A673 (cell line): ENCODE results near the gene STC2. TPM values are rescaled to one million over a fixed set of nuclear protein-coding genes. Genes with fewer than 3 reads are reported as not detected.

ENCODE experiments used
- BruUV-seq: library from RNA; stranded (reverse); fragments of 400-500 nt; replicated peaks from 2 replicates; lab custom pipeline; 2021; lab: Mats Ljungman, UMichigan
- CTCF ChIA-PET: fragments of 300-600 bp; sonication (Branson Sonifier 250); formaldehyde crosslinking; loops from one replicate; lab custom pipeline; 2022; ENCODE audit warnings: antibody characterized with exemption; lab: Charles Lee
- POLR2A ChIA-PET: fragments of 300-600 bp; sonication (Branson Sonifier 250); formaldehyde crosslinking; loops from one replicate; lab custom pipeline; 2022; ENCODE audit warnings: antibody characterized with exemption; ENCODE audit not compliant: low non-redundant PET; lab: Charles Lee
- DNase-seq: peaks from one replicate; pipeline ENCODE4 v3.0.0-alpha.2; 2015; ENCODE audit warnings: low spot score
- H3K27ac ChIP-seq: fragments of 200-600 bp; sonication (generic); 2 replicates; pipeline ENCODE4 v1.5.1; 2016; ENCODE audit warnings: mixed run types, low read depth, mild to moderate bottlenecking, mixed read lengths, antibody characterized with exemption, low read length; ENCODE audit not compliant: poor library complexity, severe bottlenecking
- H3K27me3 ChIP-seq: fragments of 200-600 bp; sonication (generic); replicated peaks from 2 replicates; pipeline ENCODE4 v1.6.1; 2017; ENCODE audit warnings: mixed run types, low read depth, mild to moderate bottlenecking, mixed read lengths, antibody characterized with exemption, low read length; ENCODE audit not compliant: insufficient read depth, poor library complexity
- H3K36me3 ChIP-seq: fragments of 200-600 bp; sonication (generic); 2 replicates; pipeline ENCODE4 v1.6.1; 2016; ENCODE audit warnings: mixed run types, mild to moderate bottlenecking, mixed read lengths, antibody characterized with exemption, low read length; ENCODE audit not compliant: insufficient read depth, poor library complexity, severe bottlenecking
- H3K4me1 ChIP-seq: fragments of 200-600 bp; sonication (generic); 2 replicates; pipeline ENCODE4 v1.6.1; 2017; ENCODE audit warnings: mixed run types, mild to moderate bottlenecking, mixed read lengths, antibody characterized with exemption, low read length; ENCODE audit not compliant: insufficient read depth, poor library complexity, severe bottlenecking
- H3K4me3 ChIP-seq: fragments of 200-600 bp; sonication (generic); 2 replicates; pipeline ENCODE4 v1.5.1; 2016; ENCODE audit warnings: low read depth, mixed run types, mild to moderate bottlenecking, mixed read lengths, low read length; ENCODE audit not compliant: poor library complexity, severe bottlenecking
- H3K9me3 ChIP-seq: fragments of 200-600 bp; sonication (generic); 2 replicates; pipeline ENCODE4 v1.6.1; 2016; ENCODE audit warnings: mixed run types, low read depth, mild to moderate bottlenecking, mixed read lengths, antibody characterized with exemption, low read length; ENCODE audit not compliant: poor library complexity, severe bottlenecking
- EZH2 ChIP-seq: fragments of 200-600 bp; sonication (generic); IDR thresholded peaks from 2 replicates; pipeline ENCODE4 v1.6.1; 2017; ENCODE audit warnings: borderline replicate concordance, low read depth, mild to moderate bottlenecking, mixed read lengths, antibody characterized with exemption, low read length; ENCODE audit not compliant: poor library complexity, severe bottlenecking
- intact Hi-C: fragments of 100-400 bp; cut with micrococcal nuclease; formaldehyde crosslinking; loops from one replicate; pipeline ENCODE4 v1.10.0; 2022; ENCODE audit not compliant: unreplicated experiment
- total RNA-seq: library from RNA; stranded (reverse); gene quantifications from 2 replicates; pipeline ENCODE4 v1.2.3, GENCODE V29; 2021
- TF ChIP-seq, protein P1 (sequence below): fragments of 300-800, 200-600 bp; sonication (generic); conservative IDR thresholded peaks from 2 replicates; pipeline ENCODE4 v1.5.1; 2017; ENCODE audit warnings: low read depth, mild to moderate bottlenecking, antibody characterized with exemption, low read length, moderate library complexity, mixed read lengths

STC2 gene
- total RNA-seq, 1 experiment from 2014 or later = 19.2 TPM

DNA sequence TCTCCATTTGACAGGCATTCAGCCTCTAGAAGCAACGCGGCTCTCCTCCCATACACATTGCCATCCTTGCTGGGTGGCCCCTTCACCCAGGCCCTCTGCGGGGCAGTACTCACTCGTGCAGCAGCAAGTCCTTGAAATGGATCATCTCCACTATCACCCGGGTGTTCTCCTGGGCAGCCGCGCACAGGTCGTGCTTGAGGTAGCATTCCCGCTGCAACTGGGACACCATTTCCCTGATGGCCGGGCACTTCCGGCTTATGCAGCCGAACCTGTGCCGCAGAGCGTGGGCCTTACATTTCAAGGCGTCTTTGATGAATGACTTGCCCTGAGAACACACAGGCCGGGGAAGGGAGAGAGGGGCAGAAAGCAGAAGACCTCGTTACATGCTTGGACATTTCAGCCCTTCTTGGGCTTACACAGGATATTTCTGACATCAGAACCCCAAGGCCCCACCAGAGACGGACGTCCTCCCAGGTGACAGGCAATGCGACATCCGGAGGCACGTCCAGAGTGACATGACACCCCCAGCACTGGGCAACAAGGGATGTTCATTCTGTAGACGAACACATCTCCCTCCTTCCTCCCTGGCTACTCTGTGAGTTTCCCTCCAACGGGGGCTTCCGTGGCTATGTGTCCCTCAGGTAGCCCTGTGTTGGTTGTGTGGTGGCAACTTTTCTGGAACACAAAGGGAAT is 5.0 kb downstream of the STC2 start:
- H3K4me3 ChIP-seq = peak overlapping the region; percentile 20
- peaks cover 26% of the 10 kb centered on the region for H3K4me1 ChIP-seq
- ChIA-PET POLR2A (no interaction called here), CTCF (no interaction called here)
- H3K27me3 ChIP-seq = no peaks in the 10 kb centered on the region
- DNase-seq = no peak
- peaks cover 57% of the 10 kb centered on the region for H3K36me3 ChIP-seq
- intact Hi-C loops = no loop called here
- no TSS peak for BruUV-seq
- peak overlapping the region; percentile 74 for H3K27ac ChIP-seq
- TF ChIP-seq, protein P1, sequence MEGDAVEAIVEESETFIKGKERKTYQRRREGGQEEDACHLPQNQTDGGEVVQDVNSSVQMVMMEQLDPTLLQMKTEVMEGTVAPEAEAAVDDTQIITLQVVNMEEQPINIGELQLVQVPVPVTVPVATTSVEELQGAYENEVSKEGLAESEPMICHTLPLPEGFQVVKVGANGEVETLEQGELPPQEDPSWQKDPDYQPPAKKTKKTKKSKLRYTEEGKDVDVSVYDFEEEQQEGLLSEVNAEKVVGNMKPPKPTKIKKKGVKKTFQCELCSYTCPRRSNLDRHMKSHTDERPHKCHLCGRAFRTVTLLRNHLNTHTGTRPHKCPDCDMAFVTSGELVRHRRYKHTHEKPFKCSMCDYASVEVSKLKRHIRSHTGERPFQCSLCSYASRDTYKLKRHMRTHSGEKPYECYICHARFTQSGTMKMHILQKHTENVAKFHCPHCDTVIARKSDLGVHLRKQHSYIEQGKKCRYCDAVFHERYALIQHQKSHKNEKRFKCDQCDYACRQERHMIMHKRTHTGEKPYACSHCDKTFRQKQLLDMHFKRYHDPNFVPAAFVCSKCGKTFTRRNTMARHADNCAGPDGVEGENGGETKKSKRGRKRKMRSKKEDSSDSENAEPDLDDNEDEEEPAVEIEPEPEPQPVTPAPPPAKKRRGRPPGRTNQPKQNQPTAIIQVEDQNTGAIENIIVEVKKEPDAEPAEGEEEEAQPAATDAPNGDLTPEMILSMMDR = no peak
- H3K9me3 ChIP-seq = no peaks in the 10 kb centered on the region

DNA sequence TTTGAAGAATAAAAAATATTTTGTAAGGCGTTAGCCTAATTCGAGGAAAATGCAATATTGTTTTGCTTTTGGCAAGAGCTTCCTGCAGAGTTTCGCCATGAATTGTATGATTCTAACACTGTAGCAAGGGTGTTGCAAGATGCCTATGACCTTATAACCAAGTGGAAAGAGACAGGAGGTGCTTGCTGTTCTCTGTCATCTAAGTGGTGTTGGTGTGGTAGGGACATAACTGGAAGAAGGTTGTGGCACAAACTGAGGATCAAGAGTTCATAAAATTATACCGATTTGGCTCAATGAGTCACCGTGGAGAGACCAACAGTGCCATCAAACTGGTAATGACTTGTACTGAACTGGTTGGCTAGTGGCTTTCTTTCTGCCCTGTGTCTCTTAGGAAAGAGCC is 6.3 kb downstream of the STC2 start:
- DNase-seq = no peak
- Histone ChIP-seq H3K27me3 (no peaks in the 10 kb centered on the region), H3K27ac (no peak overlapping the region), H3K4me1 (peaks cover 28% of the 10 kb centered on the region), H3K9me3 (no peaks in the 10 kb centered on the region), H3K36me3 (peaks cover 71% of the 10 kb centered on the region), H3K4me3 (no peak overlapping the region)
- BruUV-seq = no TSS peak
- intact Hi-C loops = no loop called here
- TF ChIP-seq, protein P1 = no peak
- no peak for TF ChIP-seq EZH2
- ChIA-PET POLR2A (no interaction called here), CTCF (no interaction called here)

DNA sequence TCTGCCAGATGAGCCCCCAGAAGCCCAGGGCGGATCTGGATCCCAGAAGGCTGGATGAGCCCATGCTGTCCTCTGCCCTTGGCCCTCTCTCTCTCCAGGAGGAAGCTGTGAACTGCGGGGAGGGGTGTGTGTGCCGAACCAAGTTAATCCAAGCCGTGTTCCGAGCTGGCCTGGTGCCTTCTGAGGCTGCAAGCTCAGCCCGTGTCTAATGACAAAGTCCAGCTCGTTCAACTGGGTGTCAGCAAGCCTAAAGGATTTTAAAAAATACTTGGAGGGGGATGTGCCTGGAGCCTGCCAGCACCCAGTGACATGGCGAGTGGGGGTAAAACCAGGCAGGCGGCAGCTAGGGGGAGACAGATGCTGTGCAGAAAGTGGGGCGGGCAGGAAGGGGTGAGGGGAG is 8.0 kb downstream of the STC2 start:
- peaks cover 75% of the 10 kb centered on the region for H3K36me3 ChIP-seq
- no peaks in the 10 kb centered on the region for H3K9me3 ChIP-seq
- no peak for TF ChIP-seq EZH2
- TF ChIP-seq, protein P1 = 0 out of 2 replicates have a peak, but pooled peaks have one; percentile 9
- H3K4me1 ChIP-seq = peaks cover 34% of the 10 kb centered on the region
- no peak overlapping the region for H3K4me3 ChIP-seq
- CTCF ChIA-PET = no interaction called here
- no peak for DNase-seq
- no TSS peak for BruUV-seq
- intact Hi-C loops = no loop called here
- POLR2A ChIA-PET = no interaction called here
- no peaks in the 10 kb centered on the region for H3K27me3 ChIP-seq
- H3K27ac ChIP-seq = no peak overlapping the region
